H9 (cell line): ENCODE measurements around the gene IPO11. TPM values are rescaled to one million over a fixed set of nuclear protein-coding genes. Genes with fewer than 3 reads are reported as not detected.

Experiments used
- DNase-seq: peaks from one replicate; pipeline ENCODE4 v3.0.0-alpha.2; 2017
- H2AFZ ChIP-seq: one replicate; pipeline ENCODE4 v1.6.1; 2013; ENCODE audit warnings: mild to moderate bottlenecking, low read length, control low read depth, moderate library complexity
- H2AK5ac ChIP-seq: 2 replicates; pipeline ENCODE4 v1.6.1; 2013; ENCODE audit warnings: low read length, control low read depth, mixed read lengths; ENCODE audit not compliant: insufficient read length
- H2BK120ac ChIP-seq: one replicate; pipeline ENCODE4 v1.6.1; 2013; ENCODE audit warnings: low read depth, mild to moderate bottlenecking, low read length, control low read depth, inconsistent platforms; ENCODE audit not compliant: poor library complexity, severe bottlenecking
- H2BK12ac ChIP-seq: 2 replicates; pipeline ENCODE4 v1.6.1; 2013; ENCODE audit warnings: low read length, control low read depth, mixed read lengths, low read depth; ENCODE audit not compliant: insufficient read length
- H2BK15ac ChIP-seq: 2 replicates; pipeline ENCODE4 v1.6.1; 2013; ENCODE audit warnings: low read depth, low read length, control low read depth
- H2BK20ac ChIP-seq: one replicate; pipeline ENCODE4 v1.6.1; 2013; ENCODE audit warnings: low read depth, mild to moderate bottlenecking, low read length, control low read depth, inconsistent platforms; ENCODE audit not compliant: poor library complexity, severe bottlenecking
- H2BK5ac ChIP-seq: 2 replicates; pipeline ENCODE4 v1.6.1; 2013; ENCODE audit warnings: low read length, control low read depth, mixed read lengths; ENCODE audit not compliant: insufficient read length
- H3K14ac ChIP-seq: 2 replicates; pipeline ENCODE4 v1.6.1; 2013; ENCODE audit warnings: low read length, control low read depth; ENCODE audit not compliant: insufficient read depth
- H3K18ac ChIP-seq: 2 replicates; pipeline ENCODE4 v1.6.1; 2013; ENCODE audit warnings: low read depth, mild to moderate bottlenecking, mixed read lengths, low read length, control low read depth; ENCODE audit not compliant: insufficient read length
- H3K23ac ChIP-seq: 2 replicates; pipeline ENCODE4 v1.6.1; 2013; ENCODE audit warnings: low read length, control low read depth, mixed read lengths, low read depth; ENCODE audit not compliant: insufficient read length
- H3K23me2 ChIP-seq: 2 replicates; pipeline ENCODE4 v1.6.1; 2013; ENCODE audit warnings: low read depth, mild to moderate bottlenecking, mixed read lengths, low read length, control low read depth; ENCODE audit not compliant: insufficient read length, poor library complexity, severe bottlenecking
- H3K27ac ChIP-seq: 2 replicates; pipeline ENCODE4 v1.5.1; 2013; ENCODE audit warnings: low read length, control low read depth, mixed read lengths, low read depth; ENCODE audit not compliant: insufficient read length
- H3K27me3 ChIP-seq: 2 replicates; pipeline ENCODE4 v1.6.1; 2013; ENCODE audit warnings: low read length, control low read depth, inconsistent platforms; ENCODE audit not compliant: insufficient read depth
- H3K4ac ChIP-seq: 2 replicates; pipeline ENCODE4 v1.6.1; 2013; ENCODE audit warnings: low read depth, mild to moderate bottlenecking, control low read depth, inconsistent platforms, low read length, moderate library complexity
- H3K4me1 ChIP-seq: 2 replicates; pipeline ENCODE4 v1.6.1; 2013; ENCODE audit warnings: low read length, control low read depth, inconsistent platforms; ENCODE audit not compliant: insufficient read depth
- H3K4me2 ChIP-seq: 2 replicates; pipeline ENCODE4 v1.6.1; 2013; ENCODE audit warnings: low read length, control low read depth, mixed read lengths; ENCODE audit not compliant: insufficient read length, insufficient read depth
- H3K56ac ChIP-seq: 2 replicates; pipeline ENCODE4 v1.6.1; 2013; ENCODE audit warnings: low read depth, mild to moderate bottlenecking, mixed read lengths, low read length, control low read depth; ENCODE audit not compliant: insufficient read length
- H3K79me1 ChIP-seq: 2 replicates; pipeline ENCODE4 v1.6.1; 2013; ENCODE audit warnings: low read depth, mild to moderate bottlenecking, moderate library complexity, low read length, control low read depth, inconsistent platforms; ENCODE audit not compliant: insufficient read depth, poor library complexity, severe bottlenecking
- H3K79me2 ChIP-seq: 2 replicates; pipeline ENCODE4 v1.6.1; 2013; ENCODE audit warnings: low read length, control low read depth, inconsistent platforms; ENCODE audit not compliant: insufficient read depth
- H3K9ac ChIP-seq: 2 replicates; pipeline ENCODE4 v1.6.1; 2013; ENCODE audit warnings: low read length, control low read depth, mixed read lengths; ENCODE audit not compliant: insufficient read length; ENCODE audit errors: extremely low read depth
- H3K9me3 ChIP-seq: one replicate; pipeline ENCODE4 v1.6.1; 2013; ENCODE audit warnings: low read depth, low read length, inconsistent platforms; ENCODE audit not compliant: control insufficient read depth
- H3T11ph ChIP-seq: one replicate; pipeline ENCODE4 v1.6.1; 2013; ENCODE audit warnings: mild to moderate bottlenecking, low read length, control low read depth, inconsistent platforms
- H4K20me1 ChIP-seq: one replicate; pipeline ENCODE4 v1.6.1; 2013; ENCODE audit not compliant: control insufficient read depth, insufficient read length, insufficient read depth
- H4K5ac ChIP-seq: 2 replicates; pipeline ENCODE4 v1.6.1; 2013; ENCODE audit warnings: low read depth, mild to moderate bottlenecking, mixed read lengths, low read length, control low read depth; ENCODE audit not compliant: insufficient read length
- H4K8ac ChIP-seq: replicated peaks from 2 replicates; pipeline ENCODE4 v1.6.1; 2013; ENCODE audit warnings: low read length, control low read depth, mixed read lengths, low read depth; ENCODE audit not compliant: insufficient read length
- H4K91ac ChIP-seq: 2 replicates; pipeline ENCODE4 v1.6.1; 2013; ENCODE audit warnings: low read depth, mild to moderate bottlenecking, moderate library complexity, mixed read lengths, low read length, control low read depth; ENCODE audit not compliant: insufficient read length
- H3K27ac Mint-ChIP-seq, 3 experiments: 2 replicates in 2 of 3; 3 replicates in 1 of 3; pipeline ENCODE4 v1.8.0; 2020 to 2021; ENCODE audit warnings: mixed read lengths in 3 of 3, mild to moderate bottlenecking in 1 of 3, moderate library complexity in 1 of 3
- H3K27me3 Mint-ChIP-seq: 2 replicates; pipeline ENCODE4 v1.8.0; 2021; ENCODE audit warnings: low read depth, mild to moderate bottlenecking, moderate library complexity, mixed read lengths
- H3K36me3 Mint-ChIP-seq, 3 experiments: 2 replicates in 2 of 3; 3 replicates in 1 of 3; pipeline ENCODE4 v1.8.0; 2020 to 2021; ENCODE audit warnings: low read depth in 3 of 3, mixed read lengths in 3 of 3; ENCODE audit not compliant: insufficient read depth in 1 of 3
- H3K4me1 Mint-ChIP-seq, 2 experiments: 2 replicates each; pipeline ENCODE4 v1.8.0; 2020; ENCODE audit warnings: mixed read lengths in 2 of 2
- H3K4me3 Mint-ChIP-seq, 2 experiments: 2 replicates in 1 of 2; 3 replicates in 1 of 2; pipeline ENCODE4 v1.8.0; 2020 to 2021; ENCODE audit warnings: mild to moderate bottlenecking in 2 of 2, mixed read lengths in 2 of 2, moderate library complexity in 1 of 2
- H3K9me3 Mint-ChIP-seq, 2 experiments: 2 replicates in 1 of 2; 3 replicates in 1 of 2; pipeline ENCODE4 v1.8.0; 2020; ENCODE audit warnings: mild to moderate bottlenecking in 2 of 2, mixed read lengths in 2 of 2, moderate library complexity in 1 of 2
- CTCF ChIP-seq: fragments of 200-600 bp; sonication (generic); conservative IDR thresholded peaks from 3 replicates; pipeline ENCODE4 v1.8.0; 2021; ENCODE audit warnings: antibody characterized with exemption, mild to moderate bottlenecking
- total RNA-seq: library from RNA; stranded (reverse); gene quantifications from 2 replicates; pipeline ENCODE4 v1.2.1, GENCODE V29; 2021

Gene IPO11
- total RNA-seq, 1 experiment from 2014 or later, result 63.0 TPM

- H3K23ac ChIP-seq, result no peak overlapping the region
- no peaks in the 10 kb centered on the region for H3K4me1 ChIP-seq
- H3K4me3 Mint-ChIP-seq, result no peak overlapping the region
- H3K23me2 ChIP-seq, result no peaks in the 10 kb centered on the region
- H3K27ac ChIP-seq, result no peak overlapping the region
- H2BK120ac ChIP-seq, result no peak overlapping the region
- H4K20me1 ChIP-seq, result no peaks in the 10 kb centered on the region
- H3K9ac ChIP-seq, result no peak overlapping the region
- no peak overlapping the region for H4K5ac ChIP-seq
- no peaks in the 10 kb centered on the region for H3K27me3 Mint-ChIP-seq
- no peak overlapping the region for H2BK5ac ChIP-seq
- no peak overlapping the region for H2BK20ac ChIP-seq
- no peak overlapping the region for H4K91ac ChIP-seq
- no peak overlapping the region for H3T11ph ChIP-seq
- no peak overlapping the region for H3K27ac Mint-ChIP-seq
- H2BK15ac ChIP-seq, result no peak overlapping the region
- H3K79me2 ChIP-seq, result no peaks in the 10 kb centered on the region; the same call in 1 of the 2 replicates
- no peaks in the 10 kb centered on the region for H3K9me3 Mint-ChIP-seq
- H3K56ac ChIP-seq, result no peak overlapping the region
- H3K36me3 Mint-ChIP-seq, result peaks cover 0 to 5% (median under 1%) of the 10 kb centered on the region in 3 experiments; a peak in 3 of 7 replicates
- no peak overlapping the region for H3K4ac ChIP-seq
- H3K14ac ChIP-seq, result no peak overlapping the region
- no peaks in the 10 kb centered on the region for H3K79me1 ChIP-seq
- no peak for DNase-seq
- H3K18ac ChIP-seq, result no peak overlapping the region
- no peak overlapping the region for H2AFZ ChIP-seq
- no peak overlapping the region for H2BK12ac ChIP-seq
- no peak overlapping the region for H4K8ac ChIP-seq
- no peak overlapping the region for H2AK5ac ChIP-seq
- no peaks in the 10 kb centered on the region for H3K27me3 ChIP-seq
- H3K4me2 ChIP-seq, result no peak overlapping the region
- TF ChIP-seq CTCF, result no peak
- H3K4me1 Mint-ChIP-seq, result peaks cover 0 to 12% of the 10 kb centered on the region in 2 experiments; a peak in 2 of 4 replicates
- H3K9me3 ChIP-seq, result no peaks in the 10 kb centered on the region
Observed at GRCh38 chr5:62633243-62633642, 220.7 kb downstream of the IPO11 start.
